ENCODE measurements around the gene SLC4A11.

- TF ChIP-seq, protein P1, sequence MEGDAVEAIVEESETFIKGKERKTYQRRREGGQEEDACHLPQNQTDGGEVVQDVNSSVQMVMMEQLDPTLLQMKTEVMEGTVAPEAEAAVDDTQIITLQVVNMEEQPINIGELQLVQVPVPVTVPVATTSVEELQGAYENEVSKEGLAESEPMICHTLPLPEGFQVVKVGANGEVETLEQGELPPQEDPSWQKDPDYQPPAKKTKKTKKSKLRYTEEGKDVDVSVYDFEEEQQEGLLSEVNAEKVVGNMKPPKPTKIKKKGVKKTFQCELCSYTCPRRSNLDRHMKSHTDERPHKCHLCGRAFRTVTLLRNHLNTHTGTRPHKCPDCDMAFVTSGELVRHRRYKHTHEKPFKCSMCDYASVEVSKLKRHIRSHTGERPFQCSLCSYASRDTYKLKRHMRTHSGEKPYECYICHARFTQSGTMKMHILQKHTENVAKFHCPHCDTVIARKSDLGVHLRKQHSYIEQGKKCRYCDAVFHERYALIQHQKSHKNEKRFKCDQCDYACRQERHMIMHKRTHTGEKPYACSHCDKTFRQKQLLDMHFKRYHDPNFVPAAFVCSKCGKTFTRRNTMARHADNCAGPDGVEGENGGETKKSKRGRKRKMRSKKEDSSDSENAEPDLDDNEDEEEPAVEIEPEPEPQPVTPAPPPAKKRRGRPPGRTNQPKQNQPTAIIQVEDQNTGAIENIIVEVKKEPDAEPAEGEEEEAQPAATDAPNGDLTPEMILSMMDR (conservative IDR thresholded peaks at IDR 0.05 in 1 of 2, IDR thresholded peaks at IDR 0.05 in 1 of 2; ENCODE audit: low read depth in 1 of 2, low read length in 2 of 2): no peak
- TF ChIP-seq EZH2 (IDR thresholded peaks at IDR 0.05; ENCODE audit: low read length, missing control alignments): no peak
These were observed 36.3 kb upstream of the SLC4A11 start for GRCh38 chr20:3275064-3275935.

All from fibroblast of lung (primary cell).